CD14-positive monocyte (primary cell): ENCODE results near the gene TBC1D25. TPM values are rescaled to one million over a fixed set of nuclear protein-coding genes. Genes with fewer than 3 reads are reported as not detected.

ENCODE experiments used
- DNase-seq, 3 donors: peaks; one replicate each; pipeline ENCODE4 v3.0.0-alpha.2; 2011 to 2022
- H2AFZ ChIP-seq: 2 replicates; pipeline ENCODE4 v1.6.0; 2012; ENCODE audit warnings: mild to moderate bottlenecking, low read depth, low read length, inconsistent platforms; ENCODE audit not compliant: insufficient read depth, poor library complexity, severe bottlenecking
- H3K27ac ChIP-seq, 2 donors: 1 replicate in 1 of 2; 2 replicates in 1 of 2; pipeline ENCODE4 v1.5.1; 2012 to 2013; ENCODE audit warnings: low read length in 2 of 2, control low read depth in 1 of 2, inconsistent platforms in 1 of 2, low read depth in 1 of 2, mild to moderate bottlenecking in 1 of 2
- H3K27me3 ChIP-seq, 2 donors: one replicate each; pipeline versions ENCODE4 v1.6.0 to v1.6.1; 2011 to 2013; ENCODE audit warnings: low read length in 2 of 2; ENCODE audit not compliant: control insufficient read depth in 2 of 2, insufficient read depth in 2 of 2
- H3K36me3 ChIP-seq, 2 donors: replicated peaks in 1 of 2; 1 replicate in 1 of 2; 2 replicates in 1 of 2; pipeline versions ENCODE4 v1.5.1 to v1.6.1; 2012 to 2013; ENCODE audit warnings: low read length in 2 of 2, control low read depth in 1 of 2, inconsistent platforms in 1 of 2, mild to moderate bottlenecking in 1 of 2; ENCODE audit not compliant: insufficient read depth in 2 of 2, control insufficient read depth in 1 of 2
- H3K4me1 ChIP-seq, 2 donors: 1 replicate in 1 of 2; 2 replicates in 1 of 2; pipeline versions ENCODE4 v1.5.1 to v1.6.1; 2012 to 2013; ENCODE audit warnings: low read length in 2 of 2, control low read depth in 1 of 2, inconsistent platforms in 1 of 2, mild to moderate bottlenecking in 1 of 2, moderate library complexity in 1 of 2; ENCODE audit not compliant: insufficient read depth in 2 of 2, control insufficient read depth in 1 of 2
- H3K4me2 ChIP-seq: replicated peaks from 2 replicates; pipeline ENCODE3; 2012; ENCODE audit warnings: low read length, moderate library complexity, mild to moderate bottlenecking; ENCODE audit not compliant: poor library complexity, severe bottlenecking; ENCODE audit errors: extremely low read depth
- H3K4me3 ChIP-seq, 3 experiments: fragments of 200-600 bp in 1 of 3; sonication (generic) in 1 of 3; replicated peaks in 1 of 3; 1 replicate in 2 of 3; 2 replicates in 1 of 3; pipeline ENCODE4 v1.5.1; 2011 to 2013; ENCODE audit warnings: low read length in 3 of 3, mild to moderate bottlenecking in 3 of 3, control low read depth in 2 of 3, low read depth in 2 of 3, inconsistent platforms in 1 of 3, moderate library complexity in 1 of 3
- H3K79me2 ChIP-seq: 2 replicates; pipeline ENCODE4 v1.6.0; 2012; ENCODE audit warnings: mild to moderate bottlenecking, control low read depth, inconsistent platforms, low read length, moderate library complexity; ENCODE audit not compliant: insufficient read depth
- H3K9ac ChIP-seq: 2 replicates; pipeline ENCODE4 v1.6.0; 2017; ENCODE audit warnings: low read length, mild to moderate bottlenecking; ENCODE audit not compliant: insufficient read depth, poor library complexity, severe bottlenecking
- H3K9me3 ChIP-seq, 2 donors: replicated peaks in 1 of 2; 1 replicate in 1 of 2; 2 replicates in 1 of 2; pipeline versions ENCODE4 v1.5.1 to v1.6.1; 2012 to 2013; ENCODE audit warnings: low read length in 2 of 2, control low read depth in 1 of 2; ENCODE audit not compliant: control insufficient read depth in 1 of 2, insufficient read depth in 1 of 2
- H4K20me1 ChIP-seq: 2 replicates; pipeline ENCODE4 v1.6.0; 2012; ENCODE audit warnings: mild to moderate bottlenecking, low read length, control low read depth, moderate library complexity; ENCODE audit not compliant: insufficient read depth
- H3K27ac Mint-ChIP-seq, 7 donors: one replicate each; pipeline ENCODE4 v1.8.0; 2020; ENCODE audit warnings: mild to moderate bottlenecking in 7 of 7, mixed read lengths in 7 of 7, moderate library complexity in 6 of 7, inconsistent platforms in 2 of 7
- H3K27me3 Mint-ChIP-seq, 3 donors: one replicate each; pipeline ENCODE4 v1.8.0; 2021 to 2022; ENCODE audit warnings: low read depth in 3 of 3, mild to moderate bottlenecking in 3 of 3, mixed read lengths in 3 of 3, moderate library complexity in 3 of 3, inconsistent platforms in 1 of 3
- H3K36me3 Mint-ChIP-seq, 2 donors: one replicate each; pipeline ENCODE4 v1.8.0; 2020; ENCODE audit warnings: mixed read lengths in 2 of 2, inconsistent platforms in 1 of 2, mild to moderate bottlenecking in 1 of 2
- H3K4me1 Mint-ChIP-seq: one replicate; pipeline ENCODE4 v1.8.0; 2020; ENCODE audit warnings: mild to moderate bottlenecking, mixed read lengths
- H3K4me3 Mint-ChIP-seq, 2 donors: one replicate each; pipeline ENCODE4 v1.8.0; 2020; ENCODE audit warnings: mild to moderate bottlenecking in 2 of 2, mixed read lengths in 2 of 2, moderate library complexity in 1 of 2
- H3K9me3 Mint-ChIP-seq, 7 donors: one replicate each; pipeline ENCODE4 v1.8.0; 2020 to 2022; ENCODE audit warnings: mixed read lengths in 7 of 7, mild to moderate bottlenecking in 6 of 7, moderate library complexity in 6 of 7, inconsistent platforms in 2 of 7
- CTCF ChIP-seq: fragments of 200-600 bp; IDR thresholded peaks from one replicate; pipeline ENCODE4 v1.8.0; 2022; ENCODE audit warnings: antibody characterized with exemption, mild to moderate bottlenecking
- WGBS: methylation state at CpG from one replicate; pipeline ENCODE4 v1.1.5; 2013; ENCODE audit warnings: missing lambda C conversion rate; ENCODE audit not compliant: insufficient coverage; 5-methylcytosine and 5-hydroxymethylcytosine counted together
- intact Hi-C, 2 donors: fragments of 100-400 bp; cut with micrococcal nuclease; formaldehyde crosslinking; loops; one replicate each; pipeline versions ENCODE4 v1.15.0 to v1.15.1; 2023
- polyA plus RNA-seq, 3 donors: library from polyadenylated mRNA; depleted of rRNA in 1 of 3; unstranded in 2 of 3; stranded (reverse) in 1 of 3; fragments of 300-500 nt in 2 of 3; fragments of >200 nt in 1 of 3; fragmentation: Illumina TruSeq in 2 of 3; gene quantifications; 1 replicate in 2 of 3; 2 replicates in 1 of 3; pipeline ENCODE4 v1.2.3, GENCODE V29; 2012 to 2021

The TBC1D25 gene
- polyA plus RNA-seq, 3 donors, result 5.7 to 16.9 (median 6.6) TPM

- intact Hi-C loops, result no loop called here
- Histone ChIP-seq H3K27me3 (no peaks in the 10 kb centered on the region), H2AFZ (no peak overlapping the region), H4K20me1 (no peaks in the 10 kb centered on the region), H3K9me3 (no peaks in the 10 kb centered on the region), H3K4me2 (no peak overlapping the region), H3K36me3 (peaks cover 34 to 56% of the 10 kb centered on the region in 2 donors), H3K4me1 (no peaks in the 10 kb centered on the region), H3K27ac (no peak overlapping the region), H3K4me3 (no peak overlapping the region), H3K9ac (no peak overlapping the region), H3K79me2 (no peaks in the 10 kb centered on the region)
- Mint-ChIP-seq H3K4me1 (no peaks in the 10 kb centered on the region), H3K27ac (no peak overlapping the region), H3K27me3 (peaks cover 0 to 4% (median 0%) of the 10 kb centered on the region in 3 donors), H3K4me3 (no peak overlapping the region), H3K9me3 (peaks cover 0 to 4% (median 2%) of the 10 kb centered on the region in 7 donors), H3K36me3 (peaks cover 47 to 51% of the 10 kb centered on the region in 2 donors)
- 0% methylated on average over 1 of the region's 14 CpGs for WGBS
- no peak for DNase-seq
- no peak for TF ChIP-seq CTCF
These were observed 20.5 kb downstream of the TBC1D25 start for GRCh38 chrX:48560056-48560455.

GRCh38 chrX:48560681-48561080, 21.2 kb downstream of the TBC1D25 start:
- Histone ChIP-seq H3K9ac (no peak overlapping the region), H3K79me2 (no peaks in the 10 kb centered on the region), H3K36me3 (peaks cover 31 to 50% of the 10 kb centered on the region in 2 donors), H4K20me1 (no peaks in the 10 kb centered on the region), H2AFZ (no peak overlapping the region), H3K4me1 (no peaks in the 10 kb centered on the region), H3K27me3 (no peaks in the 10 kb centered on the region), H3K4me2 (no peak overlapping the region), H3K4me3 (no peak overlapping the region), H3K27ac (no peak overlapping the region), H3K9me3 (no peaks in the 10 kb centered on the region)
- Mint-ChIP-seq H3K27me3 (peaks cover 0 to 3% (median 0%) of the 10 kb centered on the region in 3 donors), H3K9me3 (peaks cover 0 to 4% (median 2%) of the 10 kb centered on the region in 7 donors), H3K27ac (no peak overlapping the region), H3K4me1 (no peaks in the 10 kb centered on the region), H3K36me3 (peaks cover 41 to 51% of the 10 kb centered on the region in 2 donors), H3K4me3 (no peak overlapping the region)
- intact Hi-C loops, result no loop called here
- WGBS, result 100% methylated on average over 10 of the region's 12 CpGs
- no peak for DNase-seq
- TF ChIP-seq CTCF, result no peak
